Measurements from ENCODE around the gene DHCR24.
A peak's percentile ranks its signal among the peaks of the same experiment; 100 is the strongest.

DHCR24 gene

DNA sequence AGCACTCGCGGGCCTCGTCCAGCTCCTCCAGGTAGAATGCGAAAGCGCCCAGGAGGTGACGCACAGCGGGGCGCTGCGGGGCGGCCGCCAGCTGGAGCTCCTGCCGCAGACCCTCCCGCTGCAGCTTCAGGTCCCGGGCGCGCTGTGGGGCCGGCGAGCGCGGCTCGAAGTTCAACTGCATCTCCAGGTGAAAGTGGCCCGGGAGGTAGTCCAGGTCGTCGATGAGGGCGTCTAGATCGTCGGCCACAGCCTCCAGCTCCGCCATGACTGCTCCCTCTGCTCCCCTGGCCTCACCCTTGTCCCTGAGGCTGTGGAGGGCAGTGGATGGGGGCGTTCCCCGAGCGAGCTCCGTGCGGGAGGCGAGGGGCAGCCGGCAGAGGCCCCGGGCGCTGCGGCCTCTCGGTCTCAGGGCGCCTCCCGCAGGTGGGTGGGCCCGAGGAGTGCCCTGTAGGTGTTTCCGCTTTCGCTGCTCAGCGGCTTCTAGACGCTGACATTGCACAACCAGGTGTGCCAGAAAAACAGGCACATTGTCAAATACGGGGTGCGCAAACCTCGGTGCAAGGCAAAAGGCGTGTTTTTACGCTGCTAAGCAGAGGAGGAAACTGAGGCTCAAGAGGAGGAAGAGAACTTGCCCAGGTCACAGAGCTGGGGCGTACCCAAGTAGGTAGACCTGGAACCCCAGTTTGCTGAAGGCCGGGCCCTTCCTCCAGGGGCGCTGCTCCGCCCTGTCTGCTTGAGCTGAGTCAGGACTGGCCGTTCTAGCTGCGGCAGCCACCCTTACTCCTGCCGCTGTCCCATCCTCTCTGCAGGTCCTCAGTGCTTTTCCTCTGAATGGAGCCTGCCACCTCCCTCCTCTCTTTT is 85.9 kb downstream of the DHCR24 start, which contains the start of gene TTC22:
TTC22 (minus strand) TSS at position 425 of the 861 bp plus-strand sequence; CDS start at position 265, 160 bp downstream.
- DNase-seq (ENCODE audit: low spot score): peak; percentile 46

DNA sequence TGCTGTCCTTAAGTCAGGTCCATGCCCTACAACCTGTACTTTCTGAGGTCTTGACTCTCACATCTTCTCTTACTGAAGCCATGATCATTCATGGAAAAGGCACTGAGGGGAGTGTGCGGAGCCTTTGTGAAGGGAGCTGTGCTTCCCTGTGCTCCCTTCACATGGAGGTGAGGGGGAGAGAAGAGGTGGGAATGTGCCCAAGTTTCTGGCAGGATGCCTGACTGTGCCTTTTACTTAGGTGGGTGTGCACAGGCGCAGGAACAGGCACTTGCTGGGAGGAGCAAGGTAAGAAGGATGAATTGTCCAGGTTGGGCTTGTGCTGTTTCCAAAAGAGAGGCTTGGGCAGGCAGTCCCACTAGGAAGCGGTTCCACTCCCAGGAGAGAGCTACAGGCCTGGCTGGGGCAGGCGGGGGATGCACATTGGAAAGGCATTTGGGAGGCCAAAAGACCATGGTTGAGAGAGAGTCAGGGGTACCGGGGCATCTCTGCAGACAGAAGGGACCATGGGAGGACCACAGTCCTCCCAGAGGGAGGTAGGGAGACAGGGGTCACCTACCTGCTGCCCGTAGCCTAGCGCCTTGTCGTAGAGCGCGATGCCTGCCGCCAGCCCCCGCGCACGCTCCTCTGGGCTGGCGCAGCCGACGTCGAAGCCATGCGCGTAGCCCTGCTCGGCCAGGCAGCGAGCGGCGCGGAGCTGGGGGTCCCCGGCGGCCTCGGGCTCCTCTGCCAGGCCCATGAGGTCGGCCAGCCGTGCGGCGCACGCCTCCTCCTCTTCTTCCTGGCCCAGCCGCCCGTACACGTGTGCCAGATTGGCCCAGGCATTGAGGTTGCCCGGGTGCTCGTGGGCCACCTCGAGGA is 86.7 kb downstream of the DHCR24 start:
- no peak for DNase-seq (ENCODE audit: low spot score)
